ENCODE measurements around the gene LCA5L.

The LCA5L gene

DNA sequence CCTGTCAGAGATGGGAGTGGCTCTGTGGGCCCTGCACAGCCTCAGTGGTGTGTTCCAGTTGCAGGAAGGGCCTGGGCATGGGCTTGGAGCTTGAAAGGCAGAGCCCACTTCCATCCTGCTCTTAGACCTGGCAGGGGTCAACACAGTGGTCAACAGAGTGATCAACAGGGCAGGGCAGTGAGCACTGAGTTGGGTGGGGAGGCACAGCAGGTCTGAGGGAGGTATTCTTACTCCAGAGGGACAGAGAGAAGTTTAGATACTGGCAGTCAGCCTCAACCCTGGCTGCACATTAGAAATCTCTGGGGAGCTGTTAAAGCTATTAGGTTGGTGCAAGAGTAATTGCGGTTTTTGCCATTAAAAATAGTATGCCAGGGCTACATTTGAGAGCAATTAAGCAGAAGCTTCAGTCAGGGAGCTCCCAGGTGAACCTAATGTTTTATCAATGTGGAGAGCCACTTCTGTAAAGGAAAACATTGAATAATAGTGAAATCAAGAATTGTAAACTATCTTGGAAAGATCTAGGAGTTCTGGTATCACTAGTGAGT is 43.9 kb upstream of the LCA5L start (continued):
- no peak for TF ChIP-seq ZNF565 (CRISPR knock-in tag; conservative IDR thresholded peaks at IDR 0.05; ENCODE audit: low read depth)
- TF ChIP-seq ZFP30 (CRISPR knock-in tag; IDR thresholded peaks at IDR 0.05): no peak
- no peak for TF ChIP-seq RARB (CRISPR knock-in tag; IDR thresholded peaks at IDR 0.05)
- TF ChIP-seq, protein P1, sequence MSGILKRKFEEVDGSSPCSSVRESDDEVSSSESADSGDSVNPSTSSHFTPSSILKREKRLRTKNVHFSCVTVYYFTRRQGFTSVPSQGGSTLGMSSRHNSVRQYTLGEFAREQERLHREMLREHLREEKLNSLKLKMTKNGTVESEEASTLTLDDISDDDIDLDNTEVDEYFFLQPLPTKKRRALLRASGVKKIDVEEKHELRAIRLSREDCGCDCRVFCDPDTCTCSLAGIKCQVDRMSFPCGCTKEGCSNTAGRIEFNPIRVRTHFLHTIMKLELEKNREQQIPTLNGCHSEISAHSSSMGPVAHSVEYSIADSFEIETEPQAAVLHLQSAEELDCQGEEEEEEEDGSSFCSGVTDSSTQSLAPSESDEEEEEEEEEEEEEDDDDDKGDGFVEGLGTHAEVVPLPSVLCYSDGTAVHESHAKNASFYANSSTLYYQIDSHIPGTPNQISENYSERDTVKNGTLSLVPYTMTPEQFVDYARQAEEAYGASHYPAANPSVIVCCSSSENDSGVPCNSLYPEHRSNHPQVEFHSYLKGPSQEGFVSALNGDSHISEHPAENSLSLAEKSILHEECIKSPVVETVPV (CRISPR knock-in tag; IDR thresholded peaks at IDR 0.05): no peak
- TF ChIP-seq ARNTL (CRISPR knock-in tag; IDR thresholded peaks at IDR 0.05; ENCODE audit: borderline replicate concordance, low read depth): no peak
- TF ChIP-seq CSDC2 (CRISPR knock-in tag; IDR thresholded peaks at IDR 0.05): no peak

DNA sequence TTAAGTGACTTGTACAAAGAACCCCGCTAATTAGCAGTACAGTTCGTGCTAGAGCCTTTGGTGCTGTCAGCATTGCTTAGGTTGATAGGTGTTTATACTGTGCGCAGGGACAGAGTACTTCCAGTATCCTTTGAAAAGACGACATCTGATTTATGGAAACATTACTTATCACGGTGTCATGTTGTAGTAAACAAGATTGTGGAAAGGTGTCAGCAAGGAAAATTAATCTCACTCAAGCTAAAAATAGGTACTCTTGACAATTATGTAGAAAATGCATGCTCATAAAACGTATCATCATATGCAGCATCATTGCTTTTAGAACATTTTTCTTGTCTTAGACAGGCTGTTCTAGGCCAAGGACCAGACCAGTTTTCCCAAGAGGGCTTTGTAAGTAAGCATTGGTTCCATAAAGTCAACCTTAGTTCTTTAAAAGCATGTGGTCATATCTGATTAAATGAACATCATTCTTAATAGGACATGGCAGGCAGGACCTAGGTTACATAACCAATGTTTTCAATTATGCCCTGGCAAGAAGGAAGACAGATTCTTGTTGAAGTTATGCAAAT is 39.2 kb upstream of the LCA5L start:
- ATAC-seq: peak; percentile 72
- TF ChIP-seq ZFP3 (CRISPR knock-in tag; IDR thresholded peaks at IDR 0.05) (peak; percentile 61; the same call in 1 of the 2 replicates), ISL1 (CRISPR knock-in tag; IDR thresholded peaks at IDR 0.05) (peak; percentile 92), ESRRG (CRISPR knock-in tag; IDR thresholded peaks at IDR 0.05) (no peak), TCF4 (CRISPR knock-in tag; IDR thresholded peaks at IDR 0.05; ENCODE audit: borderline replicate concordance) (no peak), PPARA (CRISPR knock-in tag; IDR thresholded peaks at IDR 0.05; ENCODE audit: borderline replicate concordance) (no peak), ZFP30 (CRISPR knock-in tag; IDR thresholded peaks at IDR 0.05) (no peak), ARNTL (CRISPR knock-in tag; IDR thresholded peaks at IDR 0.05; ENCODE audit: borderline replicate concordance, low read depth) (no peak), SNAI2 (CRISPR knock-in tag; IDR thresholded peaks at IDR 0.05) (0 out of 2 replicates have a peak, but pooled peaks have one; percentile 53), BACH2 (CRISPR knock-in tag; IDR thresholded peaks at IDR 0.05; ENCODE audit: borderline replicate concordance) (no peak), GLIS3 (CRISPR knock-in tag; IDR thresholded peaks at IDR 0.05) (no peak)
- TF ChIP-seq, protein P2, sequence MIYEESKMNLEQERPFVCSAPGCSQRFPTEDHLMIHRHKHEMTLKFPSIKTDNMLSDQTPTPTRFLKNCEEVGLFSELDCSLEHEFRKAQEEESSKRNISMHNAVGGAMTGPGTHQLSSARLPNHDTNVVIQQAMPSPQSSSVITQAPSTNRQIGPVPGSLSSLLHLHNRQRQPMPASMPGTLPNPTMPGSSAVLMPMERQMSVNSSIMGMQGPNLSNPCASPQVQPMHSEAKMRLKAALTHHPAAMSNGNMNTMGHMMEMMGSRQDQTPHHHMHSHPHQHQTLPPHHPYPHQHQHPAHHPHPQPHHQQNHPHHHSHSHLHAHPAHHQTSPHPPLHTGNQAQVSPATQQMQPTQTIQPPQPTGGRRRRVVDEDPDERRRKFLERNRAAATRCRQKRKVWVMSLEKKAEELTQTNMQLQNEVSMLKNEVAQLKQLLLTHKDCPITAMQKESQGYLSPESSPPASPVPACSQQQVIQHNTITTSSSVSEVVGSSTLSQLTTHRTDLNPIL (CRISPR knock-in tag; IDR thresholded peaks at IDR 0.05; ENCODE audit: low read depth): peak; percentile 48; the same call in 1 of the 2 replicates

DNA sequence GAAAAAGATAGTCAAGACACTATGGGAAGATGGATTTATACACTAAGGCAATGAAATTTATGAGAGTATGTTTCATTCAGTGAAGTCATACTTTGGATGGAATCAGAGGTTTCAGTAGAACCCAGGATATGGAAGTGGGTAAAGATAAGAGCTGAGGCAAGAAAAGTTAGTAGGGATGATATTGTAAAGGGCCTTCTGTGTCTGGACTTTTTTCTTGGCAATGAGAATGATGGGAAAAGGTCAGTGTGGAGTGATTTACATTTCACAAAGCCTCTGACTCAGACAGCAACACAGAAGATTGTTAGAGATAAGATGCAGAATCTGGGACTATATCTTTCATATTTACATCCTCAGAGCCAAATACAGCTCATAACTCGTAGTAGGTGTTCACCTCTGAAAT is 38.3 kb upstream of the LCA5L start:
- TF ChIP-seq ZFP3 (CRISPR knock-in tag; IDR thresholded peaks at IDR 0.05) (peak; percentile 25; the same call in 1 of the 2 replicates), ZNF565 (CRISPR knock-in tag; conservative IDR thresholded peaks at IDR 0.05; ENCODE audit: low read depth) (no peak), SNAI2 (CRISPR knock-in tag; IDR thresholded peaks at IDR 0.05) (0 out of 2 replicates have a peak, but pooled peaks have one; percentile 45), TCF4 (CRISPR knock-in tag; IDR thresholded peaks at IDR 0.05; ENCODE audit: borderline replicate concordance) (no peak), ISL1 (CRISPR knock-in tag; IDR thresholded peaks at IDR 0.05) (peak; percentile 86), ZNF8 (CRISPR knock-in tag; IDR thresholded peaks at IDR 0.05) (no peak), ESRRG (CRISPR knock-in tag; IDR thresholded peaks at IDR 0.05) (no peak), ZFP30 (CRISPR knock-in tag; IDR thresholded peaks at IDR 0.05) (no peak), TOX (CRISPR knock-in tag; IDR thresholded peaks at IDR 0.05; ENCODE audit: borderline replicate concordance) (no peak), OSR1 (CRISPR knock-in tag; IDR thresholded peaks at IDR 0.05) (no peak), ZNF70 (CRISPR knock-in tag; IDR thresholded peaks at IDR 0.05) (no peak), GLIS3 (CRISPR knock-in tag; IDR thresholded peaks at IDR 0.05) (no peak), CSDC2 (CRISPR knock-in tag; IDR thresholded peaks at IDR 0.05) (no peak), ZC3H10 (CRISPR knock-in tag; IDR thresholded peaks at IDR 0.05) (no peak), ARNTL (CRISPR knock-in tag; IDR thresholded peaks at IDR 0.05; ENCODE audit: borderline replicate concordance, low read depth) (no peak), BACH2 (CRISPR knock-in tag; IDR thresholded peaks at IDR 0.05; ENCODE audit: borderline replicate concordance) (no peak), PPARA (CRISPR knock-in tag; IDR thresholded peaks at IDR 0.05; ENCODE audit: borderline replicate concordance) (no peak), RARB (CRISPR knock-in tag; IDR thresholded peaks at IDR 0.05) (no peak)
- TF ChIP-seq, protein P3, sequence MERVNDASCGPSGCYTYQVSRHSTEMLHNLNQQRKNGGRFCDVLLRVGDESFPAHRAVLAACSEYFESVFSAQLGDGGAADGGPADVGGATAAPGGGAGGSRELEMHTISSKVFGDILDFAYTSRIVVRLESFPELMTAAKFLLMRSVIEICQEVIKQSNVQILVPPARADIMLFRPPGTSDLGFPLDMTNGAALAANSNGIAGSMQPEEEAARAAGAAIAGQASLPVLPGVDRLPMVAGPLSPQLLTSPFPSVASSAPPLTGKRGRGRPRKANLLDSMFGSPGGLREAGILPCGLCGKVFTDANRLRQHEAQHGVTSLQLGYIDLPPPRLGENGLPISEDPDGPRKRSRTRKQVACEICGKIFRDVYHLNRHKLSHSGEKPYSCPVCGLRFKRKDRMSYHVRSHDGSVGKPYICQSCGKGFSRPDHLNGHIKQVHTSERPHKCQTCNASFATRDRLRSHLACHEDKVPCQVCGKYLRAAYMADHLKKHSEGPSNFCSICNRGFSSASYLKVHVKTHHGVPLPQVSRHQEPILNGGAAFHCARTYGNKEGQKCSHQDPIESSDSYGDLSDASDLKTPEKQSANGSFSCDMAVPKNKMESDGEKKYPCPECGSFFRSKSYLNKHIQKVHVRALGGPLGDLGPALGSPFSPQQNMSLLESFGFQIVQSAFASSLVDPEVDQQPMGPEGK (CRISPR knock-in tag; IDR thresholded peaks at IDR 0.05; ENCODE audit: borderline replicate concordance): no peak
- TF ChIP-seq, protein P1 (CRISPR knock-in tag; IDR thresholded peaks at IDR 0.05): no peak
- TF ChIP-seq, protein P4, sequence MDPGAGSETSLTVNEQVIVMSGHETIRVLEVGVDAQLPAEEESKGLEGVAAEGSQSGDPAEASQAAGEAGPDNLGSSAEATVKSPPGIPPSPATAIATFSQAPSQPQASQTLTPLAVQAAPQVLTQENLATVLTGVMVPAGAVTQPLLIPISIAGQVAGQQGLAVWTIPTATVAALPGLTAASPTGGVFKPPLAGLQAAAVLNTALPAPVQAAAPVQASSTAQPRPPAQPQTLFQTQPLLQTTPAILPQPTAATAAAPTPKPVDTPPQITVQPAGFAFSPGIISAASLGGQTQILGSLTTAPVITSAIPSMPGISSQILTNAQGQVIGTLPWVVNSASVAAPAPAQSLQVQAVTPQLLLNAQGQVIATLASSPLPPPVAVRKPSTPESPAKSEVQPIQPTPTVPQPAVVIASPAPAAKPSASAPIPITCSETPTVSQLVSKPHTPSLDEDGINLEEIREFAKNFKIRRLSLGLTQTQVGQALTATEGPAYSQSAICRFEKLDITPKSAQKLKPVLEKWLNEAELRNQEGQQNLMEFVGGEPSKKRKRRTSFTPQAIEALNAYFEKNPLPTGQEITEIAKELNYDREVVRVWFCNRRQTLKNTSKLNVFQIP (CRISPR knock-in tag; IDR thresholded peaks at IDR 0.05; ENCODE audit: borderline replicate concordance, low read depth): no peak; the same call in 1 of the 2 replicates
- TF ChIP-seq, protein P5, sequence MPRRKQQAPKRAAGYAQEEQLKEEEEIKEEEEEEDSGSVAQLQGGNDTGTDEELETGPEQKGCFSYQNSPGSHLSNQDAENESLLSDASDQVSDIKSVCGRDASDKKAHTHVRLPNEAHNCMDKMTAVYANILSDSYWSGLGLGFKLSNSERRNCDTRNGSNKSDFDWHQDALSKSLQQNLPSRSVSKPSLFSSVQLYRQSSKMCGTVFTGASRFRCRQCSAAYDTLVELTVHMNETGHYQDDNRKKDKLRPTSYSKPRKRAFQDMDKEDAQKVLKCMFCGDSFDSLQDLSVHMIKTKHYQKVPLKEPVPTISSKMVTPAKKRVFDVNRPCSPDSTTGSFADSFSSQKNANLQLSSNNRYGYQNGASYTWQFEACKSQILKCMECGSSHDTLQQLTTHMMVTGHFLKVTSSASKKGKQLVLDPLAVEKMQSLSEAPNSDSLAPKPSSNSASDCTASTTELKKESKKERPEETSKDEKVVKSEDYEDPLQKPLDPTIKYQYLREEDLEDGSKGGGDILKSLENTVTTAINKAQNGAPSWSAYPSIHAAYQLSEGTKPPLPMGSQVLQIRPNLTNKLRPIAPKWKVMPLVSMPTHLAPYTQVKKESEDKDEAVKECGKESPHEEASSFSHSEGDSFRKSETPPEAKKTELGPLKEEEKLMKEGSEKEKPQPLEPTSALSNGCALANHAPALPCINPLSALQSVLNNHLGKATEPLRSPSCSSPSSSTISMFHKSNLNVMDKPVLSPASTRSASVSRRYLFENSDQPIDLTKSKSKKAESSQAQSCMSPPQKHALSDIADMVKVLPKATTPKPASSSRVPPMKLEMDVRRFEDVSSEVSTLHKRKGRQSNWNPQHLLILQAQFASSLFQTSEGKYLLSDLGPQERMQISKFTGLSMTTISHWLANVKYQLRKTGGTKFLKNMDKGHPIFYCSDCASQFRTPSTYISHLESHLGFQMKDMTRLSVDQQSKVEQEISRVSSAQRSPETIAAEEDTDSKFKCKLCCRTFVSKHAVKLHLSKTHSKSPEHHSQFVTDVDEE (CRISPR knock-in tag; IDR thresholded peaks at IDR 0.05): no peak
- TF ChIP-seq, protein P2 (CRISPR knock-in tag; IDR thresholded peaks at IDR 0.05; ENCODE audit: low read depth): peak; percentile 77
- ATAC-seq: peak; percentile 72
